Inferior parietal cortex (tissue), 1 donor: ENCODE measurements around the gene IL1RL2.

Source experiments
- DNase-seq: peaks from one replicate; pipeline ENCODE4 v3.0.0-alpha.2; 2016; ENCODE audit errors: extremely low spot score

The IL1RL2 gene

DNA sequence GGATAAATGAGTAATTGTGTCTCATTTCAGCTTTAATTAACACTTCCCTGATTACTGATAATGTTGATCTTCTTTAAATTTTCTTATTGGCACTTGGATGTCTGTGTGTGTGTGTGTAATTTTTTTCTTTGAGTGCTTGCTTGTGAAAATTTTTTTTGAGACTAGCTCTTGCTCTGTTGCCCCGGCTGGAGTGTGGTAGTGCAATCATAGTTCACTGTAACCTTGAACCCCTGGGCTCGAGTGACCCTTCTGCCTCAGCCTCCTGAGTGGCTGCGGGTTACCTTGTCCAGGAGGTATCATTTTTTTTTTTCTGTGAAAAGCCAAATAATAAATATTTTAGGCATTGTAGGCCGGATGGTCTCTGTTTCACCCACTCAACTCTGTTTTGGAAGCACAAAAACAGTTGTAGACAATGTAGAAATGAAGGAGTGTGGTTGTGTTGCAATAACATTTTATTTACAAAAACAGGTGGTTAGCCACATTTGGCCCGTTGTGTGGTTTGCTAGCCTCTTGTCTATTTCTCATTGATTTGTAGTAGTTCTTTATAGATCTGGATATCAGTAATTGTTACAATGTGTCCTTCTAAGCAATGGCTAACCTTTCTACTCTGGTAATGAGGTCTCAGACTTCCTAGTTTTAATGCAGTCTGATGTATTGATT lies 7.9 kb downstream of the IL1RL2 start:
- DNase-seq, result no peak

DNA sequence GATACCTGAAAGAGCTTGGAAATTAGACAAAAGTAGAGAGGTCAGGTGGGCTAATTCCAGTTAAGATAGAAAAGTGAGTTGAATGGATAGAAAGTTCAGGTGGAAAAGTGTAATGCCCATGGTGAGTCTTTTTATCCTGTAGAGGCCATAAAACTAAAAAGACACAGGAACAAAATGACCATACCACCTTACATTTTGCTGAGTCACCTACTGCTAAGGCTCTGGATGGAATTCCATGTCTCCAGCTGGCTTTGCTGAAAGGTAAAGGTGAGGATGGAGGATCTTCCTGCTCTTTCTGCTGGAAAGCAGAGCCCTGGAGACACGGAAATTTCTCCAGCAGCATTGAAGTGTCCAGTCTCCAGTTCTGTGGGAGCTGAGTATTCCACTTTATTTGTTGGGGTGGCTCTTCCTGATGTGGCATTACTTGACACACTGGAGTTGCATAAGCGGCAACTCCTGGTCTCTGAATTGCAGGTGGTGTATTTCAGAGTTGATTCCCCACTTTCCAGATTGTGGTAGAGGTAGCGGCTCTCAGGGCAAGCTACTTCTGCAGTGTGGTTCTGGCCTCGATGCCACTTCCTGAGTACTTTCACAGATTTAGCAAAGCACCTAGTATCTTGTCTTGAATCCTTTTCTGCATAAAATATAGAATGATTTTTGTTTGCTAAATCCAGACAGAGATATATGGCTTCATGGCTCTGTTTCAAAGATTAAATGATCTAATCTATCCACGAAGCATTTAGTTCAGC lies 10.7 kb downstream of the IL1RL2 start:
- DNase-seq, result no peak

DNA sequence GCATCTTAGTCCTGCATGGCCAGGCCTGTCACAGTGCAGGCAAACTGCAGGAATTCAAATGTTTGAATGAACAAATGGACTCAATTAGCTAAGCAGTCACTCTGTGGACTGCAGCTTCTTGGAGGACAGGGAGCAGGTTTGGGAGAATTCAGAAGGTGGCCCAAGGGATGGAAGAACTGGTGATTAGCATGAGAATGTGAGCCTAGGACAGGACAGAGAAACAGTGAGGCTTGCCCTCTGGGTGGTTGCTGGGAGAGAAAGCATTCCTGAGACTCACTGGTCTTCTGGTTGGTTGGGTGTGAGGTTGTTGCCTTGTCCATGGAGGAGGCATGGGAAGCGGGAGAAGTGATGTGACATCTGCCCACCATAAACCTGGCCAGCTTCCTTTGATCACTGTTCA lies 13.7 kb downstream of the IL1RL2 start:
- no peak for DNase-seq

DNA sequence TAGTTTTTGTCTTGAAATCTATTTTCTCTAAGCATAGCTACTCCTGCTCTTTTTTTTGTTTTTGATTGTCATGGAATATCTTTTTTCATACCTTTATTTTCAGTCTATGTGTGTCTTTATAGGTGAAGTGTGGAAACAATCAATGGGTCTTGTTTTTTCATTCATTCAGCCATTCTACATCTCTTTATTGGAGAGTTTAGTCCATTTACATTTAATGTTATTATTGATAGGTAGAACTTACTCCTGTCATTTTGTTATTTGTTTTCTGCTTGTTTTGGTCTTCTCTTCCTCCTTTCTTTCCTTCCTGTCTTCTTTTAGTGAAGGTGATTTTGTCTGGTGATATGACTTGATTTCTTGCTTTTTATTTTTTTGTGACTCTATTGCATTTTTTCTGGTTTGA lies 17.8 kb downstream of the IL1RL2 start:
- no peak for DNase-seq

DNA sequence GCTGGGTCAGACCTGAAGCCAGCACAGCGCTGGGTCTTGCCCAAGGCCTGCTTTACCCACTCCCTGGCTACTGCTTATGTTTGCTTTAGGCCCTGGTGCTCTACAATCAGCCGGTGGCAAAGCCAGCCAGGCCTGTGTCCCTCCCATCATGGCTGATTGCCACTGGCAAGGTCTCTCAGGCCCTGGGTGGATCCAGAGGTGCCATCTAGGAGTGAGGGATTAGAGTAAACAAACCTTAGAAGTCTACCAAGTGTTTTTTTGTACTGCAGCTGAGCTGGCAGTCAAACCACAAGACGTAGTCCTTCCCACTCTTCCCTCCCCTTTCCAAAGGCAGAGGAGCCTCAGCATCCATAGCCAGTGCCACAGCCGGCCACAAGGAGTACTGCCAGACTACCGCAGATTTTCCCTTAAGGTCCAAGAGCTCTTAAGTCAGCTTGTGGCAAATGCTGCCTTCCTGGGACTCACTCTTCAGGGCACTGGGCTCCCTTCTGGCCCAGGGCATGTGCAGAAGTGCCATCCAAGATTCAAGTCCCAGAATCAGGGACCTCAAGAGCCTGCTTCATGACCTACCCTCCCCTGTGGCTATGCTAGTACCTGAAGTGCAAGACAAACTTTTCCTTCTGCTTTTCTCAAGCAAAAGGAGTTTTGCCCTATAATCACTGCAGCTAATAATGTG lies 20.0 kb downstream of the IL1RL2 start:
- DNase-seq, result no peak

DNA sequence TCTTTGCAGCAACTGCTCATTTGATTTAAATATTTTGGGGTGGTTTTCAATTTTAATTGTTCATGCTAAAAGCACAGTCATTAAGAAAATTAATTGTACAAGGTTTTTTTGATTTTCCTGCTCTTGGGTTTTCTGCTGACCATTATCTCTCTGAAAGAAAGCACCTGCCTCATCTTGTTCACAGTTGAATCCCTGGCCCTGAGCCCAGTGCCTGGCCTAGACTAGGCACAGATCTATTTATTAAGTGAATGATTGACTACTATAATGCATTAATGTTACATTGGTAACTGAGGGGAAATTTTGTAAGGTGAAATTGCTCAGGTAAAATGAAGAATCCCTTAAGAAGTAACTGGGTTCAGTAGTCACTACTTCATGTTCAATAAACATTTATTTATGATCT lies 22.0 kb downstream of the IL1RL2 start:
- no peak for DNase-seq

DNA sequence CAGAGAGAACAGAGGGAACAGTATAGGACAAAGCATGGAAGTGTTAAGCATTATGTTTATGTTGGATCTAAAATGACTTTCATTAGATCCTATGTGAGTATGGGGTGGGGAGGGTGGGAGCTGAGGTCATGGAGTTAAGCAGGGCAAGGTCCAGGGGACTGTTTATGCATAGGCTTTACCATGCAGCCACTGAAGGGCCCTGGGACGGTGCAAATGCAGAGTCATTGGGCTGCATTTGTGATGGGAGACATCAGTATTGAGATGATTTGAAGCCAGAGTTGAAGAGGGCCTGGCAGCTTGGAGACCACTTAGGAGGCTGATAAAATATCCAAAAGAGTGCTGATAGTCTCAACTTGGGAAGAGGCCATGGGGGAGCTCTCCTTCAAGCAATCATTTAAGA lies 22.7 kb downstream of the IL1RL2 start:
- no peak for DNase-seq

DNA sequence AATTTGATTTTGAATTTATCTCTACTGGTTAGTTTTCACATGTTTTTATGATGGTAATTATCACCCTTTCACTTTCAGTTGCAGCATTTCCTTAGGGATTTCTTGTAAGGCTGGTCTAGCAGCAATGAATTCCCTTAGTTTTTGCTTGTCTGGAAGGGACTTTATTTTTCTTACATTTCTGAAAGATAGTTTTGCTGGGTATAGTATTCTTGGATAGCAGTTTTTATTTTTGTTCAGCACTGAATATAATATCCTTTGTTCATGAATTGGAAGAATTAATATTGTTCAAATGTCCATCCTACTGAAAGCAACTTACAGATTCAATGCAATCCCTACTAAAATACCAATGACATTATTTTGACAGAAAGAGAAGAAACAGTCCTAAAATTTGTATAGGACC lies 30.2 kb downstream of the IL1RL2 start:
- DNase-seq, result no peak

DNA sequence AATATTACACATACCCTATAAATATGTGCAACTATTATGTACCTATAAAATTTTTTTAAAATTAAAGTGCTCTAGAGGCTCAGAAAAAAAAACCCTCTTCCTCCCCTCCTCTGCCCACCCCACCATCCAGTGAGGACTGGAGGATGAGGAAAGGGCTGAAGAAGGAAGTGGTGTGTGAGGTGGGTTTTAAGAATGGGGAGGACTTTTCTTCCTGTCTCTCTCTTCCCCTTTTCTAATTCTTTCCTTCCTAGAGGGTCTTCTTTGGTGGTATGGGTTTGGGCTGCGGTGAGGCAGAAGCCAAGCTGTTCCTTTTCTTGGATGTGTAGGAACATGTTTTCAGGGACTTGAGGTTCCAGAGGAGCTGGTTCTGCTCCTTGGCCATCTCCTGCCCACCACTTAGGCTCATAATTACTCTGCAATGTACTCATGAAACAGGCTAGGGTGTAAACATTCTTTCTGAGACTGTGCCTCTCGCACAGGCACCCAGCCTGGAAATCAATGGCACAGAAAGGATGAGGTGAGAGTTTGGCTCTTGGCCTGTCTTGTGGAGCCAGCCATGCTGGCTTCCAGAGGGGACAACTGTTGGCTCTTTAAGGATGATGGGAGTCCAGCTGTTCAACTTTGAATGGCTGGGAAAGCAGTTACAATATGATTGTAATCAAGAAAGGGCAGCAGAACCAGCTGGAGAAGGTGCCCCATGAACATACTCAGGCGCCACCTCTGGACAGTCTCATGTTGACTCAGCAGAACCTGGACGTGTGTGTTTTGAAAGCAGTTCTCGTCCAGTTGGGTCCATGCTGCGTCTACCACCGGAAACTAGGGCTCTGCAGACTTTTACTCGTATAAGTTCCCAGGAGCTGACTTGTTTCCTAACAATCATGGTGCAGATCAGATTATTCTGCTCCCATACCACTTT lies 38.3 kb downstream of the IL1RL2 start:
- DNase-seq, result no peak

DNA sequence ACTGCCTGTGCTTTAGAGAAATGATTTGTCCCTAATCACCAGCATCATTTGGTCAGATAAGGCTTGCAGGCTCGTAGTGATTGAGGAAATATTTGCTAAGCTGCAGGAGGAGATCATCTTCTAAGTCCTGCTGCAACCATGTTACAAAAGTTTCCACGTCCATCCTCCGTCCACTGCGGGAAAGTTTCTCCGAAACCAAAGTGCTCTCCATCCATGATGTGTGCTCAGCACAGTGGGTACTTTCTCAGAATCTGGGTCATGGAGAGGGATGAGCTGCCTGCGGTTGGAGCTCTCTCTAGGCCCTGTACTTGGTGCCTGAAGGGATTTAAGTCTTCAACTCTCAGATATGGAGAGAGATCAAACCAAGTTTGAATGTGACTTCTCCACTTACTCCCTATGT lies 39.3 kb downstream of the IL1RL2 start:
- DNase-seq, result no peak

DNA sequence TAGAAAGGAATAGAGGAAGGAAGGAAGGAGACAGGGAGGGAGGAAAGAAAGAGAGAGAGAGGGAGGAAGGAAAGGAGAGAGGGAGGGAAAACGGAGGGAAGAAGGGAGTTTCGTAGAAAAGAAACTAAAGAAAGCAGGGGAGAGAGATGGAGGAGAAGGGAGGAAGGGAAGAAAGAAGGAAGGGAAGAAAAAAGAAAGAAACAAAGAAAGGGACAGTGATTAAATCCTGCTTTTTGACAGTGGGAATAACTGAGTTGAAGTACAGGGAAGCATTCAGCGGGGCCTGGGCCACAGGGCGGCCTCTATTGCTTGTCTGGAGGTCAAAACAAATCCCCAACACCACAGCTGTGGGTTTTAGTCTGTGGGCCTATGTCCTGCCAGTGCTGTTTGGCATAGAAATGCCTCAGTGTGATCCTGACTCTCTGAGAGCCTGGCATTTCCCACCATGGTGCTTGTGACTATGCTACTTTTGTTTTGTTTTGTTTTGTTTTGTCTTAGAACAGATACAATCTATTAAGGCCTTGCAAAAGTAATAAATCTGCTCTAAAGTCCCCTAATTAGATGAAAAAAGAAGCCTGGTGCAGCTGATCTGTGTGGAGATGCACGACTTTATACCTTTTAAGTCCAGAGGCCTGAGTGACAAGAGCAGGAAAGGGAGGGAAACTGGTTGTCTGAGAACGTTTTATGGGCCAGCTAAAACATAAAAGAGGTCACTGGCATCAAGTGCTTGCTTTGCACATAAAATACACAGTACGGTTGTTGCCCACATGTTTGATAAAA lies 40.0 kb downstream of the IL1RL2 start:
- peak; percentile 52 for DNase-seq

DNA sequence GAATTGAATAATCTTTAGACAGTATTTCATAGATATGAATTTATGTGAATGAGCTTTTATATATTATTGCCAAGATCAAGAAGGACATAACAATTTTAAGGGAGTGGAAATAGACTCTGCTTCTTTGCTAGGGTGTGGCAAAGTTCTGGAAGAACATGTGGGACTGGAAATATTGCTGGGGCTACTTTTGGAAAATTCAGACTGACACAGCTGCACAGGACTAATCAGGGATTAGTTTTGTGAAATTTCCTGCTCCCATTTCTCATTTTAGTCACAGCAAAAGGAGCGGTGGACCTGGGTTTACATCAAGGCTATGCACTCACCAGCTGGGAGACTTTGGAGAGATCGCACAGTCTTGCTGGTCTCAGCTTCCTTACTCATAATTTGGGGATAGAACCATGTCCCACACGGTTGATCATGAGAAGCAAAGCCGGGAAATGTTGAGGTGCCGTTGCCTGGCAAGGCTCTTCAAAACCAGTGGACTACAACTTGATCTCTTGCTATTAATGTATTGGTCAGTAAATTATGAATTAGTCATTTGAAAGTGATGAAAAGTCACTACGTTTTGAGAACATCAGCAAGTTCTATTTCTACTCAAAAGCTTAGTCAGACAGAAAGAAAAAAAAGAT lies 42.4 kb downstream of the IL1RL2 start:
- no peak for DNase-seq

DNA sequence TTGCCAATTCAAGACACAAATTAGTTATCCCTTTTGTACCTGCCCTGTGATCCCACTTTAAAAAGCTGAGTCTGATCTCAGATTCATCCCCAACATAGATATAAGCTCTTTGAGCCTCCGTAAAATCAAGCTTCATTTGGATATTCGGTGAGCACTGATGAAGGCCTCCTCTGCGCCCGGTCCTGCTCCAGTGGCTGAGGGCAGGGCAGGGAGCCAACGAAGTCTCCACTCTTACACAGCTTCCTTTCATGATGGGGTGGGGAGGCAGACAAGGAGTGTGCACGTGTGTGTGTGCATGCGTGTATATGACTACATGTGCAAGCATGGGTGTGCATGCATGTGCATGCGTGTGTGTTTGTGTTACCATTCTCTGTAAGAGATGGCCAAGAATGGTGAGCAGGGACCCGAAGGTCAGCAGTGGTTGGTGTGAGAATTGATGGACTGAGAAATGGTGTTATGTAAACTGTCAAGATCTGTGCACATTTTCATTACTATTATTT lies 43.6 kb downstream of the IL1RL2 start:
- DNase-seq, result no peak

DNA sequence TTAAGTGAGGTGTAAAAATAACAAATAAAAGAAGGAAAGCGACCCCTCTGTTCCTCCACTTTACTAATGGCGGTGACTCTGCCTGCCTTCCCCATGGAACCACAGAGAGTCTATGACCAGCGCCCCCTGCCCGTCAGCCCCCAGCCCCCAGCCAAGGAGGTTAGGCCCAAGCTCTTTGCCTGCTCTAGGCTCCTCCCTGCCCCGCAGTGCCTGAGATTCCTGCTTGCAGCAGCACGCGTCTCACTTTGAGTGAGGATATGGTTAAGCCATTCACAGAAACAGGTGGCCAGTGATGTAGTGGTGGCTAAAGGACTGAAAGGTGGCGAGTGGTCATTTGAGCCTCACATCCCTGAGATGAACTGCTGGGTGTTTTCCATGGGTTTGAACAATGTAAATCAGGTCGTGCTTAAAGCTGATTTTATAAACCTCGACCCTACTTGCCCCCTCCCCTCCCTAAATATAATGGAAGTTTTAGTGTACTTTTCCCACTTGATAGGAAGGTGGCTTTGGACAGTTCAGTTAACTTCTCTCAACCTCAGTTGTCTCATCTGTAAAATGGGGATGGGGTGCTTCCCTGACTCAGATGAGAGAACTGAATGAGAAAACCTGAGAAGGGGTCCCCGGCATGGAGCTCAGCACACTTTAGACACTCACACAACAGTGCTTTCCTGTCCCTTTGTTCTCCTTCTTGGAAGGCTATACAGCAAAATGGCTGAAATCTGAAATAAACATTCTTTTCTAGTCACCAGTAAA lies 46.5 kb downstream of the IL1RL2 start:
- DNase-seq, result no peak

DNA sequence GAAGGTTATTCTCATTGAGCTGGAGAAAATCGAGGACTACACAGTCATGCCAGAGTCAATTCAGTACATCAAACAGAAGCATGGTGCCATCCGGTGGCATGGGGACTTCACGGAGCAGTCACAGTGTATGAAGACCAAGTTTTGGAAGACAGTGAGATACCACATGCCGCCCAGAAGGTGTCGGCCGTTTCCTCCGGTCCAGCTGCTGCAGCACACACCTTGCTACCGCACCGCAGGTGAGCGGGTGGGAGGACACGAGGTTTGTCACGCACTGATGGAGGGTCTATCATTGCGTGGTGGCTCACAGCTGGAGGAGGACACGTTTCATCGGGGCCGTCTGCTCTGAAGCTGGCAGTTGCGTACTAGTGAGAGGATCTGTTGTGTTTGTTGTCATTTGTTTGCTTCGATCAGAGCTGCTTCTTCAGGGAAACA lies 48.2 kb downstream of the IL1RL2 start:
- no peak for DNase-seq

DNA sequence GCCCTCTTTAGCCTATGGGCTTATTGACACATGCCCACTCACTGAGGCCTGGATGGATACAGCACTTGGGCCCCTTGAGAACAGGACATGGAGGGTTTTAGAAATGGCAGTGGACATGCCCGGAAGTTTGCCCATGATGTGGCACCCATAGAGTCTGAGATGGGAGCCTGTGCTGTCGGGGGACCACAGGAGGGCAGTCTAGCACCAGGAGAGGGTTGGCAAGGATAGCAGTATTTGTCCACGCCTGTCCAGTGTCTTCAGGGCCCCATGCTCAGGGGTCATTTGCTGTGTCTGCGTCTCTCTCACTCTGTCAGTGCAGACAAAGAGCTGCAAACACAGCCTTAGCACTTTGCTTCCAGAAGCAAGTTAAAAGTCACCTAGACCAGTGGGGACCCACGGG lies 48.7 kb downstream of the IL1RL2 start:
- DNase-seq, result no peak

DNA sequence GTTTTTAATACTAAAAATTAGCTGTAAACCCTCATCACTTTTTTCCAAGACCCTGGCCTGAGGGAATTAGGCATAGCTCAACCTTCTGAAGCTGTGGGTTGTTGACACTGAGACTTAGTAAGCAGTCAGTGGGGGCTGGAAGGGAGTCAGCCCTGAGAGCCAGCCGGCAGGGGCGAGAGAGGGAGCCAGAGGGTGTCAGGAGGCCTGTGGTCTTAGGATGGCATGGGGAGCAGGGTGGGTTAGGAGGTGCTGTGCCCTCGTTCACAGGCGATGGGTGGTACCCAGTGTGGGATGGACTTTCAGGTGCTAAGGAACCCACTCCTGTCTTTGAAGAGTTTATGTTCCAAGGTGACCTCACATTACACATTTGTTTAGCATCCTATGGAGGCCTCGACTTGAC lies 49.3 kb downstream of the IL1RL2 start:
- no peak for DNase-seq

DNA sequence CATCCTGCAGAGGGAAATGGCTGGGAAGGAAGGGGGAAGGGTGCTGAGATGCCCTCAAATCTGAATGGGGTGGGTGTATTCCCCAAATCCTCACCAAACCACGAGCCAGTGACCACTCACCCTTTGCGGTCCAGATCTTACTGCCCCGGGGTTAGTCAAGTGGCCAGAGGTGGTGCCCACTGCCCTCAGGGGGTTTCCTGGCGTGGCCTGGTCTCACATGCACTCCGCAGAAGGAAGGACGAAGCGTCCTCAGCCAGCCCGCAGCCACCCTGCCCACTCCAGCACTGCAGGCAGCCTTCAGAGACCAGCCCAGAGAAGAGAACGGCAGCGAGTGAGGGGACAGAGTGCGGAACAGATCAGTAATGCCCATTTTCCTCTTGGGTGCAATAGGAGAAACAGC lies 50.4 kb downstream of the IL1RL2 start:
- no peak for DNase-seq

DNA sequence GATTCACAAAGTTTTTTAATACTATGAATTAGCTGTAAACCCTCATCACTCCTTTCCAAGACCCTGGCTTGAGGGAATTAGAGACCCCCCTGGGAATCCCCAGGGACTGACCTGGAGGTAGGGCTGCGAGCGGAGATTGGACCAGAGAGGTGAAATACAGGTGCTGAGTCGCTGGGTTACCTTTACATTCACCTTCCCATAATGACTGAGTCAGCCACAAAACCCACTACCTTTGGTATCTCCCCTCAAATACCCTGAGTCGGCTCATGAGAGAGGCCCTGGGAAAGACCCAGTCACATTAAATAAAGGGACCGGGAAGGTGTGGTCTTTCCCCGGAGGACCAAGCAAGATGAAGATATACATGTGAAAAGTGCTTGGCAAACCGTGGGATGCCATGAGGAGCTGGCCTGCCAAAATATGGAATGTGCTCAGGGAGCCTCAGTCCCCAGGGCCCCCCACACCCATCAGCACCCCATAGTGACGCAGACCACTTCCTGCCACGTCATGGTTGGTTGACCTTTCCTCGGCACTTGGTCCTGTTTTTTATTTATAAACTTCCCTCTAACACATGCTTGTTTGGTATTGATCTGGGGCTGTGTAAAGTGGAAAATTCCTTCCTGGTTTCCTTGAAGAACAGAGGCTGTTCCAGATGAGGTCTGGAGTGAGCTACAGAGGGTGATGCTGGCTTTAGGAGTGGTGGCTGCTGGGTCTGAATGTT lies 51.4 kb downstream of the IL1RL2 start:
- DNase-seq, result no peak
